GM20000 (cell line): ENCODE measurements around the gene DDHD1.
"Not testable (repeated sequence)": the region's sequence is repeated elsewhere in the genome, so short reads cannot be mapped to it uniquely, and the experiment has no call there.

Experiments used
- DNase-seq: peaks from one replicate; pipeline ENCODE4 v3.0.0; 2012; ENCODE audit warnings: low spot score
- CTCF ChIP-seq: IDR thresholded peaks from 2 replicates; pipeline ENCODE4 v1.5.1; 2012; ENCODE audit warnings: mild to moderate bottlenecking, control low read depth; ENCODE audit errors: extremely low read depth, missing control alignments

Gene DDHD1

GRCh38 chr14:53137568-53138203 lies 15.4 kb downstream of the DDHD1 start:
- TF ChIP-seq CTCF: no peak
- no peak for DNase-seq

DNA sequence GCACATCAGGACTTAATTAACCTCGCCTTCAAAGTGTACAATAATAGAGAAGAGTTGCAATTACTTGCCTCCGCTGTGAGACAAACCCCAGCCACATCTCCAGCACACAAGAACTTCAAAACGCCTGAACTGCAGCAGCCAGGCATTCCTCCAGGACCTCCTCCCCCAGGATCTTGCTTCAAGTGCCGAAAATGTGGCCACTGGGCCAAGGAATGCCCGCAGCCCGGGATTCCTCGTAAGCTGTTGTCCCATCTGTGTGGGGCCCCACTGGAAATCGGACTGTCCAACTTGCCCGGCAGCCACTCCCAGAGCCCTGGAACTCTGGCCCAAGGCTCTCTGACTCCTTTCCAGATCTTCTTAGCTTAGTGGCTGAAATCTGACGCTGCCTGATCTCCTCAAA lies 22.6 kb downstream of the DDHD1 start:
- DNase-seq: not testable (repeated sequence)

DNA sequence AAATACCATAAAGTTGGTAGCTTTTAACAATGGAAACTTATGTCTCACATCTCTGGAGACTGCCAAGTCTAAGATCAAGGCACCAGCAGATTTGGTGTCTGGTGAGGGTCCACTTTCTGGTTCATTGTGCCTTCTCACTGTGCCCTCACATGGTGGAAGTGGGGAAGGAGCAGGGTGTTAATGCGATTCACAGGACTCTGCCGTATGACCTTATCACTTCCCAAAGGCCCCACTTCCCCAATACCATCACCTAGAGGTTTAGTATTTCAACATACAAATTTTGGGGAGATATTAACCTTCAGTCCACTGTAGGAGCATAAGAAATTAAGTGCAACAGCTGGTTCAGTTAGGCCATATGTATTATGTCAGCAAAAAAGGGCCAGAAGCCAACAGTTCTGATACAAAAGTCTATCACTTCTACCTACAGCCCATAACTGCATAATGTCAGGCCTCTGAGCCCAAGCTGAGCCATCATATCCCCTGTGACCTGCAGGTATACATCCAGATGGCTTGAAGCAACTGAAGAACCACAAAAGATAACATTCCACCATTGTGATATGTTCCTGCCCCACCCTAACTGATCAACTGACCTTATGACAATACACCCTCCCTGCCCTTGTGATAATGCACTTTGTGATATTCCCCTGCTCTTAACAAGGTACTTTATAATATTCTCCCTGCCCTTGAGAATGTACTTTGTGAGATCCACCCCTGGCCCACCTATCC lies 24.7 kb downstream of the DDHD1 start:
- DNase-seq: no peak
- TF ChIP-seq CTCF: no peak

DNA sequence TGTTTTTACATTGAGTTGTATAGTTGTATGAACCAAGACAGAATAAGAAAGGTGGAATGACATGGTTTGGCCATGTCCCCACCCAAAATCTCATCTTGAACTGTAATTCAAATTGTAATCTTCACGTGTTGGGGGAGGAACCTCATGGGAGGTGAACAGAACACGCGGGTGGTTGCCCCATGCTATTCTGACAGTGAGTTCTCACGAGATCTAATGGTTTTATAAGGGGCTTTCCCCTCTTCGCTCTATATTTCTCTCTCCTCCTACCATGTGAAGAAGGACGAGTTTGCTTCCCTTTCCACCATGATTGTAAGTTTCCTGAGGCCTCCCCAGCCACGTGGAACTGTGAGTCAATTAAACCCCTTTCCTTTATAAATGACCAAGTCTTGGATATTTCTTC lies 25.3 kb downstream of the DDHD1 start:
- no peak for DNase-seq

DNA sequence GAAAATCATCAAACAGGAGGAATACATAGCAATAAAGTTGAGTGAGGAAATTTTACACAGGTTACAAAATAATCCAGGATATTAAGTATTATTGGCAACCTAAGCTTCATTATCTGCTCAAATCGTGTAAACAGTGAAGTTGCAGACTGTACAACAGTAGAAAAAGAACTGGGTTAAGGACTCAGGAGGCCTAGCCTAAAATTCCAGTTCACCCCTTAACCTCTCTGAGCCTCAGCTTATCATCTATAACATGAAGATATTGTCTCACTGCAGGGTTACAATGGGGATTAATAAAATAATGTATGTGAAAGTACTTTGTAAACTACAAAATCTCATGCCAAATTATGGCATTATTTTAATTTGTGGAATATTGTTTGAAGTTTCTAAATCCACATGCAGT lies 26.0 kb downstream of the DDHD1 start:
- no peak for TF ChIP-seq CTCF

More for the DNA sequence above, 25.3 kb downstream of the DDHD1 start:
- no peak for TF ChIP-seq CTCF

DNA sequence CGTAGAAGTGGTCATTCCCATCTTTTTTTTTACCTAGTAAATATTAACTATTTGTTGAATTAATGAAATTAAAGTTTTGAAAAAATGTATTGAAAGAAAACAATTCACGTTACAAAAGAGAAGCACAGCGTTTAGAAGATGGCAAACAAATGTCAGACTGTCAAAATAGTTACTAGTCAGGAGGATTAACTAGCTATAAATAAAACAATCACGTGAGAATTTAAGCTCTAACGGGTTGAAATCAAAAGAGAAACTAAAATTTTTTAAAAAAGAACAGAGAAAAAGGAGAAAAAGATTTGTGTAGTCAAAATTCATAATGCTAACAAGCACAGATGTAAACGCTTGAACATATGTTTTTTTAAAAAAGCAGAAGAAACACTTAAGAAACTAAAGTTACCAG lies 26.4 kb downstream of the DDHD1 start:
- TF ChIP-seq CTCF: no peak
- no peak for DNase-seq

More for the DNA sequence above, 26.0 kb downstream of the DDHD1 start:
- no peak for DNase-seq

- TF ChIP-seq CTCF: no peak
- DNase-seq: no peak
These were observed 28.3 kb downstream of the DDHD1 start for GRCh38 chr14:53124786-53125185.

DNA sequence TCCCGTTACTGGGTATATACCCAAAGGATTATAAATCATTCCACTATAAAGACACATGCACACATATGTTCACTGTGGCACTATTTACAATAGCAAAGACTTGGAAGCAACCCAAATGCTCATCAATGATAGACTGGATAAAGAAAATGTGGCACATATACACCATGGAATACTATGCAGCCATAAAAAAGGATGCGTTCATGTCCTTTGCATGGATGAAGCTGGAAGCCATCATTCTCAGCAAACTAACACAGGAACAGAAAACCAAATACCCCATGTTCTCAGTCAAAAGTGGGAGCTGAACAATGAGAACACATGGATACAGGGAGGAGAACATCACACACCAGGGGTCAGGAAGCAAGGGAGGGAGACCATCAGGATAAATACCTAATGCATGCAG lies 31.7 kb downstream of the DDHD1 start:
- not testable (repeated sequence) for DNase-seq

GRCh38 chr14:53117479-53117878 lies 35.6 kb downstream of the DDHD1 start:
- DNase-seq: not testable (repeated sequence)
